ENCODE data around the gene SAYSD1.

DNA sequence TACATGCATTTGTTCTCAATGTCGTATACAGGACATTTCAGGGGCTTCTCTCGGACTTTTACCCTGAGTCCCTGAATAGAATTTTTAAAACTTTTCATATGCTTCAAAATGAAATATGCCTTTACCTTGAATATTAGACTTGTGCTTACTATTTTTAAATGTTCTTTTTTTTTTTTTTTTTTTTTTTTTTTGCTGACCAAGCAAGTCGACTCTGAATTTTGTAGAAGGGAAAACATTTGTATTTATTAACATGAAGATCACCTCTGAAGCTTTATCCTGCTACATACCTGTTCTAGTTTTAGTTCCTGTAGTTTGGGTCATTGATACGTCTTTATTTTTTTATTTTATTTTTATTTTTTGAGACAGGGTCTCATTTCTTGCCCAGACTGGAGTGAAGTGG is 39.7 kb upstream of the SAYSD1 start:
- TF ChIP-seq, protein P1, sequence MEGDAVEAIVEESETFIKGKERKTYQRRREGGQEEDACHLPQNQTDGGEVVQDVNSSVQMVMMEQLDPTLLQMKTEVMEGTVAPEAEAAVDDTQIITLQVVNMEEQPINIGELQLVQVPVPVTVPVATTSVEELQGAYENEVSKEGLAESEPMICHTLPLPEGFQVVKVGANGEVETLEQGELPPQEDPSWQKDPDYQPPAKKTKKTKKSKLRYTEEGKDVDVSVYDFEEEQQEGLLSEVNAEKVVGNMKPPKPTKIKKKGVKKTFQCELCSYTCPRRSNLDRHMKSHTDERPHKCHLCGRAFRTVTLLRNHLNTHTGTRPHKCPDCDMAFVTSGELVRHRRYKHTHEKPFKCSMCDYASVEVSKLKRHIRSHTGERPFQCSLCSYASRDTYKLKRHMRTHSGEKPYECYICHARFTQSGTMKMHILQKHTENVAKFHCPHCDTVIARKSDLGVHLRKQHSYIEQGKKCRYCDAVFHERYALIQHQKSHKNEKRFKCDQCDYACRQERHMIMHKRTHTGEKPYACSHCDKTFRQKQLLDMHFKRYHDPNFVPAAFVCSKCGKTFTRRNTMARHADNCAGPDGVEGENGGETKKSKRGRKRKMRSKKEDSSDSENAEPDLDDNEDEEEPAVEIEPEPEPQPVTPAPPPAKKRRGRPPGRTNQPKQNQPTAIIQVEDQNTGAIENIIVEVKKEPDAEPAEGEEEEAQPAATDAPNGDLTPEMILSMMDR (IDR thresholded peaks at IDR 0.05), result no peak
- no peak for TF ChIP-seq ZFX (IDR thresholded peaks at IDR 0.05; ENCODE audit: borderline replicate concordance)
